ENCODE data around the gene ADAM10. TPM values are rescaled to one million over a fixed set of nuclear protein-coding genes. Genes with fewer than 3 reads are reported as not detected.
"Not testable (repeated sequence)": the region's sequence is repeated elsewhere in the genome, so short reads cannot be mapped to it uniquely, and the experiment has no call there.

Gene ADAM10, protein sequence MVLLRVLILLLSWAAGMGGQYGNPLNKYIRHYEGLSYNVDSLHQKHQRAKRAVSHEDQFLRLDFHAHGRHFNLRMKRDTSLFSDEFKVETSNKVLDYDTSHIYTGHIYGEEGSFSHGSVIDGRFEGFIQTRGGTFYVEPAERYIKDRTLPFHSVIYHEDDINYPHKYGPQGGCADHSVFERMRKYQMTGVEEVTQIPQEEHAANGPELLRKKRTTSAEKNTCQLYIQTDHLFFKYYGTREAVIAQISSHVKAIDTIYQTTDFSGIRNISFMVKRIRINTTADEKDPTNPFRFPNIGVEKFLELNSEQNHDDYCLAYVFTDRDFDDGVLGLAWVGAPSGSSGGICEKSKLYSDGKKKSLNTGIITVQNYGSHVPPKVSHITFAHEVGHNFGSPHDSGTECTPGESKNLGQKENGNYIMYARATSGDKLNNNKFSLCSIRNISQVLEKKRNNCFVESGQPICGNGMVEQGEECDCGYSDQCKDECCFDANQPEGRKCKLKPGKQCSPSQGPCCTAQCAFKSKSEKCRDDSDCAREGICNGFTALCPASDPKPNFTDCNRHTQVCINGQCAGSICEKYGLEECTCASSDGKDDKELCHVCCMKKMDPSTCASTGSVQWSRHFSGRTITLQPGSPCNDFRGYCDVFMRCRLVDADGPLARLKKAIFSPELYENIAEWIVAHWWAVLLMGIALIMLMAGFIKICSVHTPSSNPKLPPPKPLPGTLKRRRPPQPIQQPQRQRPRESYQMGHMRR
- 273 TPM for total RNA-seq

DNA sequence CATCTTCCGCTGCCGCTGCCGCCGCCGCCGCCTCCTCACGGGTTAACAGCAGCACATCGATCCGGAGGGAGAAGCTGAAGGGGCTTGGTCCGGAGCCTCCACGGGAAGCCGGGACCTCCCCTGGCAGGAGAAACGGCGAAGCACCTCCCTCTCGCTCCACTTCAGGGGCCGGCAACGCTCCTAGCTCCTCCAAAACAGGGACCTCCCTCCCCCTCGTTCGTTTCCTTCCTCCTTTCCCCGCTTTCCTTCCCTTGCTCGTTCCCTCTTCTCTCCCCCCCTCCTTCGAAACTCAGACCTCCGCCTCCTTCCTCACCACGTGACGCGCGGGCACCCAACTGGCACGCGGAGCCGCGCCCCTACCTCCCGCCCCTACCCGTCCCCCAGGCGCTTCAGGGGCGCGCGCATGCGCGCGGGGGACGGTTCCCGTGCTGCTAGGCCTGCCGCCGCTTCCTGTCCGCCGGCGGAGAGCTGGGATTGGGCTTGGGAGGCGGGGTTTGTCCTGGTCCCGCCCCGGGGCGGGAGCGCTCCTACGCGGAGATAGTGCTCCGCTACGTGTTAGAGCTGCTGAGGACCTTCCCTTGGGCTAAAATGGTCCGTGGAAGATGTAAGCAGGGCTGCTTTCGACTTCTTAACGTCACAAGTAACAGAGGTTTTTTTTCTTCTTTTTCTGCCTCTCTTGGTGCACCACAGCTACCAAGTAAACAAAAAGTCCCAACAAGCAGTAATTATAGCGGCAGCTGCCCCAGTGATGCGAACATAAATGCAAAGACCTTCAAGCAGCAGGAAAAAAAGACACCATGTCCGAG, at the start of gene ADAM10:
ADAM10 (minus strand) TSS at position 176 of the 806 bp plus-strand sequence; CDS start at position 3, 173 bp downstream.
- ATAC-seq = peak; percentile 99
- intact Hi-C loops (cut with DNase I) = loop anchor here (10.0 kb wide), 1 partner anchor 525 kb away; no protein-coding TSS in a partner anchor

DNA sequence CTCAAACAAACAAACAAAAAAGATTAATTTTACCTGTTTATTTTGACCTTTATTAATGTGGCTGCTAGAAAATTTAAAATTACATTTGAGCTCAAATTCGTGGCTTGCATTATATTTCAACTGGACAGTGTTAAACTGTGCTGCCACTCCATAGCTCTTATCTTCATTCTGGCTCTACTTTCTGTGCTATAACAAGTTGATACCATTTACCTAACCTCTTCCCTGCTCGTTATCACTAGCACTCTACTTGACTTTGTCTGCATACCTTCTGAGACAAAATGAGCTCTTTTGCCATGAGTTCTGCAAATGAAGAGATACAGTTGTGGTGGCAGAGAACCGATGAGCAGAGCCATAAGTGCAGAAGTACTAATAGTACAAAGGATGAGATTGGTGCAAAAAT, 48.0 kb upstream of the ADAM10 start:
- intact Hi-C loops (cut with DNase I) = no loop called here
- ATAC-seq (no peak), DNase-seq (ENCODE audit: low spot score) (no peak)

More for the DNA sequence above, at the start of gene ADAM10:
- peak; percentile 99 for DNase-seq (ENCODE audit: low spot score)

DNA sequence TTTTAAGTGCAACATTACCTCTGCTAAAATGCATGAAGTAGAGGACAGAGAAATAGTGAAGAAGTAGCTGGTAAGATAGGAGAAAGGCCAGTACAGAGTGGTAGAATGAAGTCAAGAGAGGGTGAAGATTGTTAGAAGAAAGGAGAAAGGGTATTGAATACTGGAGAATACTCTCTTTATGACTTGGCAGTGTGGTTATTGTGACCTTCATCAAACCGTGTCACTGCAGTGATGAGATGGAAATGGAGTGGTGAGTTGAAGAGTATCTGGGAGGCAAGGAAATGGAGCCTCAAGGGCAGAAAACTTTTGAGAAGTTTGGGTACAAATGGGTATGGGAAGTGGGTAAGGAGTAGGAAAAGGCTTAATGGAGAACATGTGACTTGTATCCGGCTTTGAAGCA, 46.3 kb upstream of the ADAM10 start:
- ATAC-seq = no peak
- DNase-seq (ENCODE audit: low spot score) = no peak
- intact Hi-C loops (cut with DNase I) = no loop called here

DNA sequence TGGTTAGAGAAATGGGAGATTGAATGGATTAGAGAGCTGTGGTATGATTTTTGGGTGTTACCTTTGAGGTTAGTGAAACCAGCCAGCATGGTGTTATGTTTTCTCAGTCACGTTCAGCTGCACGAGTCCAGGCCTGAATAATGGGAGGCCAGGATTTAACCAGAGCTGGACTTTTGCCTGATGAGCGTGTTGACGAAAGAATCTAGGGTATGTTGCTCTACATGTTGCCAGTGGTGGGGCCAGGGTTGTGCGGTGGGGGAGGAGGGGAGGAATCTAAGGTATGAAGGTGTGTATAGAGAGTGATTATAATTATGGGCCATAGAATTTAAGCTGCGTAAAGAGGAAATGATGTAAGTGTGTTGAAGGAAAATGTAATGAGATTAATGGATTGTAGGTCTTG, 44.4 kb upstream of the ADAM10 start:
- ATAC-seq = no peak
- no peak for DNase-seq (ENCODE audit: low spot score)
- intact Hi-C loops (cut with DNase I) = no loop called here

DNA sequence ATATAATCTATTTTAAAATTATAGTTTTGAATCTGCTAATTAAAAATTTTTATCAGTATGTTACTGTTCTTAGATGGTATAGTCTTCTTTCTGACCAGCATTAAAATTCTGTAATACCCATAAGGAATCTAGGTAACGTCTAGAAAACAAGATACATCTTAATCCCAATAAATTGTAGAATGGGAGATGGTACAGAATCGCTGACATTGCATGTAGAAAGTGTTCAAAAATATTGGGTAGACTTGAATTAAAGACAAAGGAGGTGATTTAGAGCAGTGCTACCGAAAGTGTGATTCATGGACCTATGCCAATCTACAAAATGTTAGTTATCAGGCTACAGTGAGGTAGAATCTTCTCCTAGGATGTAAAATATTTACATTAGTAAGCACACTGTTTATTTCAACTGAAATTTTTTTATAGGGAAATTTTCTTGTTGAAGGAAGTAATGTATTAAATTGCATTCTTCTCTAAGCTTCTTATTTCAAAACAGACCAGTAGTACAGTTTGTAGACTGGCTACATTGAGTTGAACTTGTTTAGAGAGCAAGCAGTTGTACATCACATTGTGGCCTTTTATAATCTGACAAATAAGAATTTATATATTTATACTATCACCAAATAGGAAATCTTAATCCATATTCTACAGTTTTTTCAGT, 38.7 kb upstream of the ADAM10 start:
- intact Hi-C loops (cut with DNase I) = no loop called here
- no peak for ATAC-seq
- DNase-seq (ENCODE audit: low spot score) = no peak

DNA sequence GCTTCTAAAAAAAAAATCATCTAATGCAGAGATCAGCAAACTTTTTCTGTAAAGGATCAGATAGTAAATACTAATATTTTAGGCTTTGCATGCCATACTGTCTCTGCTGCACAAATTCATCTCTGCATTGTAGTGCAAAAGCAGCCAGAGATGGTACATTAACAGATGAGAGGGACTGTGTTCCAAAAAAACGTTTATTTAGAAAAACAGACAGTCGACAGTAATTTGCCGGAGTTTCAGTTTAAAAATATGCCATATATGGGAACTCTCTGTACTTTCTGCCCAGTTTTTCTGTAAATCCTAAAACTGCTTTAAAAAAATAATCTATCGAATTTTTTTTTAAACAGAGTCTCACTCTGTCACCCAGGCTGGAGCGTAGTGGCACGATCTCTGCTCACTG, 35.8 kb upstream of the ADAM10 start:
- no peak for DNase-seq (ENCODE audit: low spot score)
- intact Hi-C loops (cut with DNase I) = no loop called here
- no peak for ATAC-seq

DNA sequence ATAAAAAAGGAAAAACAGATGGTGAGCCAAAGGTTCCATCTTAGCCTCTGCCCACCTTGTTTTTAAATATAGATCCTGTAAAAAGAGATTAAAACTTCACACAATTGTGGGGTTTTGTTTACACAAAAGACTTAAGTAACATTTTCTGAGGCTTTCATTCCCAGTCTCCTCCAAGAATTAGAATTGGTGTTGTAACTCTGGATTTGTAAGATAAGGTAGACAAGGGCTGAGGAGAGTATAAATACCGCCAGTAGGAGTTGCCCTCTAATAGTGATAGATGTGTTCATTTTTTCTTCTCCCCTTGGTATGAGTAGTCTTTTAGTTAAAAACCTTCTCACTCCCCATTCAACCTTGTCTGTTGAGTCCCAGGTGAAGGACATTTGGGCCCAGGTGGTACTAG, 30.0 kb upstream of the ADAM10 start:
- DNase-seq (ENCODE audit: low spot score) (no peak), ATAC-seq (no peak)
- intact Hi-C loops (cut with DNase I) = no loop called here

DNA sequence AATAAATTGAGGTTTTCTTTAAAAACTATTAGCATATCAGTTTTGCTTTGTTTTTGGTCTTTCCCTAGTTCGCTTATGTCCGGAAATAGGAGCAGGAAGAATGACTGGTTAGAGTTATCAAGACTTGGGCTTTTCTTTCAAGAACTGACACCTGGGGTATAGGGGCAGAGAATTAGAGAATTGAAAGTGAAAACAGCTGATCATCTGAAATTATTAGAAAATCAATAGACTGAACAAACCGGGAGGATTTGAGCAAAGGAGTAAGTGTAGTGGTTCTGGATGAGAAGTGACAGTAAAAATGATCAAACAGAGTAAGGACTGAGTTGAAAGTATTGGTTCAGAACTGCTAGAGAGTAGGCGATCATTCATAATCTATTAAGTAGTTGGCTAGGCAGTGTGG, 27.6 kb upstream of the ADAM10 start:
- ATAC-seq (no peak), DNase-seq (ENCODE audit: low spot score) (no peak)
- intact Hi-C loops (cut with DNase I) = no loop called here

DNA sequence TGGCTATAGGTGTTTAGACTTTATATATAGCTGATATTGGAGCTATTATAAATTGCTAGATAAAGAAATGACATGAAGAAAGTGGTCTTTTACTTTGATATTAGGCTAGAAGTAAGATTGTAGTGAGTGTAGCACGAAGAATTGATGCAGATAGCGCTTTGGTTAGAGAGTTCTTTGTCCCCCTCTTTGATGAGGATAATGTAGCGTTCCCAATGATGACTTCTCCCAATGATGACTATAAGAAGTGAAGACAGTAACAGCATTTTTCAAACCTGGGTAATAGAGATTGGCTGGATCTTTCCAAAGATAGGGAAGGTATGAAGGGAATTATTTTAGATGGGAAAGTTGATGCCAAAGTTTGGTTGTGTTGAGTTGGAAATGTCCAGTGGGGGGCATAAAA, 25.9 kb upstream of the ADAM10 start:
- intact Hi-C loops (cut with DNase I) = no loop called here
- no peak for ATAC-seq
- DNase-seq (ENCODE audit: low spot score) = no peak

DNA sequence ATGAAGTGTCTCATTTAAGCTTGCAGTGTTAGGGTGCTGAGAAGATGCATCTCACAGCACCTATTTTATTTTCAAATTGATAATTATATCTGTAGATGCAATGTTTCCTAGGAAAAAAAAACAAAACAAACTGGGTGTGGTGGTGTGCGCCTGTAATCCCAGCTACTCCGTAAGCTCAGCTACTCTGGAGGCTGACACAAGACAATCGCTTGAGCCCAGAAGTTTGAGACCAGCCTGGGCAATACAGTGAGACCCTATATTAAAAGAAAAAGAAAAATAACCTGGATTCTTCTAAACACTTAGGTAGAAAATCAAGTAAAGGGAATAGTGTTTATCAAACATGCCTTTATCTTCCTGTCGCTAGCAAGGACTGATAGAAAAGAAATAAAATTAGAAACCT, 23.5 kb upstream of the ADAM10 start:
- intact Hi-C loops (cut with DNase I) = no loop called here

DNA sequence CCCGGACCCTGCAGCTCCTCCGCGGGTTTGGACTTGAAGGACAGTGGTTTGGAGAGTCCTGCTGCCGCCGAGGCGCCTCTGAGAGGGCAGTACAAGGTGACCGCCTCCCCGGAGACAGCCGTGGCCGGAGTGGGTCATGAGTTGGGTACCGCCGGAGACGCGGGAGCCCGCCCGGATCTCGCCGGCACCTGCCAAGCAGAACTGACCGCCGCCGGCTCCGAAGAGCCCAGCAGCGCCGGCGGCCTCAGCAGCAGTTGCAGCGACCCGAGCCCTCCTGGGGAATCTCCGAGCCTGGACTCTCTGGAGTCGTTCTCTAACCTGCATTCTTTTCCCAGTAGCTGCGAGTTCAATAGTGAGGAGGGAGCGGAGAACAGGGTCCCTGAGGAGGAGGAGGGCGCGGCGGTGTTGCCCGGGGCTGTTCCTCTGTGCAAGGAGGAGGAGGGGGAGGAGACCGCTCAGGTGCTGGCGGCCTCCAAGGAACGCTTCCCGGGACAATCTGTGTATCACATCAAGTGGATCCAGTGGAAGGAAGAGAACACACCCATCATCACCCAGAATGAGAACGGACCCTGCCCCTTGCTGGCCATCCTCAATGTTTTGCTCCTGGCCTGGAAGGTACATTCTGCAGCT, 22.2 kb upstream of the ADAM10 start:
- DNase-seq (ENCODE audit: low spot score) (peak; percentile 78), ATAC-seq (peak; percentile 15)
- intact Hi-C loops (cut with DNase I) = no loop called here

More for the DNA sequence above, 23.5 kb upstream of the ADAM10 start:
- no peak for DNase-seq (ENCODE audit: low spot score)
- no peak for ATAC-seq

DNA sequence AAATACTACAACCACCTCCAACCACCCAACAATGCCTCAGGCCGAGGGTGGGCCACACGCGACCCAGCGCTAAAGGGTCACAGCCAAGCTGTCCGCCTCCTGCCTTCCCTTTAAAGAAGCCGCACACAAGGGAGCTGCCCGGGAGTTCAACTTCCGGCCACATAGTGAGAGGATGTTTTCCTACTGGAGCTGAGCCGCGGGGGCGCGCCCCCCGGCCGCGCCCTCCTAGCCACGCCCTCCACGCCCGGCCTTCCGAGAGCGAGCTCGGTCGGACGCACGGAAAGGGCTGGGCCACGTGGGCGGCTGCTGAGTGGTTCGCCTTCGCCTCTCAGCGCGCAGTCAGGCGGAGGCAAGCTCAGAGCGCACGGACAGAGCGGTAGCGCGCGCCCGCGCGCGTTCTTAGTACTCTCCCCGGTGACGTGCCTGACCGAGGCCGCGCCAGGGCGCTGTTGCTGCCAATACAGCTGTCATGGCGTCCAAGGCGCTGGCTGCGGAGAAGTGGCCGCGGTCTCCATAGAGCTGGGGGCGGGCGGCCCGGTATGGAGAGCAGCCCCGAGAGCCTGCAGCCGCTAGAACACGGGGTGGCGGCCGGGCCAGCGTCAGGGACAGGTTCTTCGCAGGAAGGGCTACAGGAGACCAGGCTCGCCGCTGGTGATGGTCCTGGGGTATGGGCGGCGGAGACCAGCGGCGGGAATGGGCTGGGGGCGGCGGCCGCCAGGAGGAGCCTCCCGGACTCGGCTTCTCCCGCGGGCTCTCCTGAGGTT, 21.5 kb upstream of the ADAM10 start, which contains the start of gene MINDY2:
MINDY2 (plus strand) TSS at position 446 of the 764 bp plus-strand sequence; CDS start at position 540, 94 bp downstream.
- DNase-seq (ENCODE audit: low spot score) (peak; percentile 99), ATAC-seq (peak; percentile 98)
- intact Hi-C loops (cut with DNase I) = no loop called here

DNA sequence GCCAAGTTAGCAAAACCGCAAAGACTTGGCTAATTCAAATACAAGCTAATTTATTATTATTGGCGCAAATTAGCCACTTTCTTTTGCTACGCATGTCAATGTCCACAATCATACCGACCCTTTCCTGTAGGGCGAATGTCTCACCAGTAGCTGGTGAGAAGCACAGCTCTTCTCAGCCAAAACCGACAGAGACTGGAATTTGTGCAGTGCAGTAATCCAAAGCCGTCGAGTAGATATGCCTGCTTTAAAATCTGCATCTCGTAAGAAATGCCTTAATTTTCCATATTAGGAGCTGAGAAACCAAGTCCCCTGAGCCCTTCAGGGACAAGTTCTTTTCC, 21.0 kb upstream of the ADAM10 start:
- no peak for DNase-seq (ENCODE audit: low spot score)
- intact Hi-C loops (cut with DNase I) = no loop called here
- peak; percentile 65 for ATAC-seq

DNA sequence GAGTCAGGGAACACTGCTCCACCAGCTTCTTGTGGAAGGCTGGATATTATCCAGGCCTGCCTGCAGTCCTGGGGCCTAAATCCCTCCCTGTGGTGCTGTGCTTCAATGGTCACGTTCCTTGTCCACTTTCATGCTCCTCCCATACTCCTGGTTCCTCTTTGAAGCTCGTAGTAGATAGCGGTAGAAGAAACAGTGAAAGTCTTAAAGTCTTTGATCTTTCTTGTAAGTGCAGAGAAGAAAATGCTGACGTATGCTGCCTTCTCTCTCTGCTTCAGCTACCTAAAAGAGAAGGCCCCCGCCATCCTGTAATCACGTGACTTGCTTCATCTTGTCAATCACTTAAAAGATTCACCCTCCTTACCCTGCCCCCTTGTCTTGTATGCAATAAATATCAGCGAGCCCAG, 19.1 kb upstream of the ADAM10 start:
- DNase-seq (ENCODE audit: low spot score); intact Hi-C loops (cut with DNase I); ATAC-seq: not testable (repeated sequence)

DNA sequence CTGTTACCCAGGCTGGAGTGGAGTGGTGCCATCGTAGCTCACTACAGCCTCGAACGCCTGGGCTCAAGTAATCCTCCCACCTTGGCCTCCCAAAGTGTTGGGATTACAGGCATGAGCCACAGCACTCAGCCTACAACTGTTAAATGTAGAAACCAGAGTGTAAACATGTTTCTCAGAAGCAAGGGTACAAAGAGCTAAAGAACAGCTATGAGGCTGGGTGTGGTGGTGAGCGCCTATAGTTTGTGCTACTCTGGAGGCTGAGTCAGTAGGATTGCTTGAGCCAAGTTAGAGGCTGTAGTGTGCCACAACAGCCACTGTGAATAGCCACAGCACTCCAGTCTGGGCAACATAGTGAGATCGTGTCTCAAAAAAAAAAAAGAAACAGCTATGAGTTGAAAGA, 16.8 kb upstream of the ADAM10 start:
- DNase-seq (ENCODE audit: low spot score) (no peak), ATAC-seq (no peak)
- intact Hi-C loops (cut with DNase I) = no loop called here

DNA sequence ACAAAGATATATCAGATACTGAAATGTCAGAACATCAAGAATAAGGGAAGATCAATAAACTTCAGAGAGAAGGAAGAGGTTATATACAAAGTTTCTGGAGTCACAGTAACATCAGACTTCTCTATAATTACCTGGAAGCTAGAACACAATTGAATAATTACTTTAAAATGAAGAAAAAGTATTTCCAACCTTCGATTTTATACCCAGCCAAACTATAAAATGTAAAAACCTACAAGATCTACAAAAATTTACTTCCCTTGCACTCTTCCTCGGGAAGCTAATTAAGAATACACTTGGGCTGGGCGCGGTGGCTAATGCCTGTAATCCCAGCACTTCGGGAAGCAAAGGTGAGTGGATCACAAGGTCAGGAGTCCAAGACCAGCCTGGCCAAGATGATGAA, 15.0 kb upstream of the ADAM10 start:
- intact Hi-C loops (cut with DNase I) = no loop called here
- no peak for DNase-seq (ENCODE audit: low spot score)
- no peak for ATAC-seq

DNA sequence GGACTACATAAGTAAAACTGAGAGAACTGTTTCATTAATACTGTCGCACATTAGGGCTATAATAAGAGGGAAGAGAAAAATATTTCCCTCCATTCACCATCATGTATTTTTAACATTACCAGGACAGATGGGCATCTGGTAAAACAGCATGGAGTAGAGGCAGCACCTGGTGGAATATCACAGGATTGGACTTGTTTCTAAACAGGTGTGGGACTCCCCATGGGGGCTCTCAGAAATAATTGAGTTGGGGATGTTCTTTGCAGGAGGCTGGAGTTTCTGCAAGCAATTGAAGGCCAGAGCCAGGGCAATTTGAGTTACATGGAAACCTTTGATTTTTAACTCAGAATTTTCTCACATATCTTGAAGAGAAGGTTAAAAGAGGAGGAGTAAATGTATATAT, 13.2 kb upstream of the ADAM10 start:
- ATAC-seq (no peak), DNase-seq (ENCODE audit: low spot score) (no peak)
- intact Hi-C loops (cut with DNase I) = no loop called here

DNA sequence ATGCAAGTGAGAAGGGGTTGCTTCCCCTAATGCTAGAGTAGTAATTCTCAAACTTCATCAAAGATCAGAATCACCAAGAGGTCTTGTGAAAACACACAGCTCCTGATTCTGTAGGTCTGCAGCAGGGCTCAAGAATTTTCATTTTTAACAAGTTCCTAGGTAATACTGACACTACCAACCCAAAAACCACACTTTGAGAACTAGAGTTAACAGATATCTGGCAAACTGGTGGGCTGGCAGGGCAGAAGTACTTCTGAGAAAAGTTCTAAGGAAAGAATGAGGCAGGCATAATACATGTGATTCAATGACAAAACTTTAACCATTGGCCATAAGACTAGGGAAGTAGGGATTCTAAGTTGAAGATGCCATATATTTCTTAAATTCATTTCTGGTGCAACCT, 12.8 kb upstream of the ADAM10 start:
- intact Hi-C loops (cut with DNase I) = no loop called here
- DNase-seq (ENCODE audit: low spot score) = no peak
- no peak for ATAC-seq
